GM12873 (cell line): ENCODE results near the gene PRR23A.

Experiments used
- TF ChIP-seq, protein P1 (sequence below): IDR thresholded peaks from 2 replicates; pipeline ENCODE4 v1.5.1; 2012; ENCODE audit warnings: low read depth, mild to moderate bottlenecking, moderate library complexity, low read length, control low read depth; ENCODE audit not compliant: insufficient read depth; ENCODE audit errors: missing control alignments

The PRR23A gene

GRCh38 chr3:139024968-139025367 is 18.9 kb upstream of the PRR23A start:
- TF ChIP-seq, protein P1, sequence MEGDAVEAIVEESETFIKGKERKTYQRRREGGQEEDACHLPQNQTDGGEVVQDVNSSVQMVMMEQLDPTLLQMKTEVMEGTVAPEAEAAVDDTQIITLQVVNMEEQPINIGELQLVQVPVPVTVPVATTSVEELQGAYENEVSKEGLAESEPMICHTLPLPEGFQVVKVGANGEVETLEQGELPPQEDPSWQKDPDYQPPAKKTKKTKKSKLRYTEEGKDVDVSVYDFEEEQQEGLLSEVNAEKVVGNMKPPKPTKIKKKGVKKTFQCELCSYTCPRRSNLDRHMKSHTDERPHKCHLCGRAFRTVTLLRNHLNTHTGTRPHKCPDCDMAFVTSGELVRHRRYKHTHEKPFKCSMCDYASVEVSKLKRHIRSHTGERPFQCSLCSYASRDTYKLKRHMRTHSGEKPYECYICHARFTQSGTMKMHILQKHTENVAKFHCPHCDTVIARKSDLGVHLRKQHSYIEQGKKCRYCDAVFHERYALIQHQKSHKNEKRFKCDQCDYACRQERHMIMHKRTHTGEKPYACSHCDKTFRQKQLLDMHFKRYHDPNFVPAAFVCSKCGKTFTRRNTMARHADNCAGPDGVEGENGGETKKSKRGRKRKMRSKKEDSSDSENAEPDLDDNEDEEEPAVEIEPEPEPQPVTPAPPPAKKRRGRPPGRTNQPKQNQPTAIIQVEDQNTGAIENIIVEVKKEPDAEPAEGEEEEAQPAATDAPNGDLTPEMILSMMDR = no peak

GRCh38 chr3:139020868-139021234 is 14.8 kb upstream of the PRR23A start, which contains the start of gene PRR23B:
Gene PRR23B, minus strand, starts transcription at chr3:139020926. Its CDS starts 265 bp downstream, at chr3:139020661.
- TF ChIP-seq, protein P1 = no peak

DNA sequence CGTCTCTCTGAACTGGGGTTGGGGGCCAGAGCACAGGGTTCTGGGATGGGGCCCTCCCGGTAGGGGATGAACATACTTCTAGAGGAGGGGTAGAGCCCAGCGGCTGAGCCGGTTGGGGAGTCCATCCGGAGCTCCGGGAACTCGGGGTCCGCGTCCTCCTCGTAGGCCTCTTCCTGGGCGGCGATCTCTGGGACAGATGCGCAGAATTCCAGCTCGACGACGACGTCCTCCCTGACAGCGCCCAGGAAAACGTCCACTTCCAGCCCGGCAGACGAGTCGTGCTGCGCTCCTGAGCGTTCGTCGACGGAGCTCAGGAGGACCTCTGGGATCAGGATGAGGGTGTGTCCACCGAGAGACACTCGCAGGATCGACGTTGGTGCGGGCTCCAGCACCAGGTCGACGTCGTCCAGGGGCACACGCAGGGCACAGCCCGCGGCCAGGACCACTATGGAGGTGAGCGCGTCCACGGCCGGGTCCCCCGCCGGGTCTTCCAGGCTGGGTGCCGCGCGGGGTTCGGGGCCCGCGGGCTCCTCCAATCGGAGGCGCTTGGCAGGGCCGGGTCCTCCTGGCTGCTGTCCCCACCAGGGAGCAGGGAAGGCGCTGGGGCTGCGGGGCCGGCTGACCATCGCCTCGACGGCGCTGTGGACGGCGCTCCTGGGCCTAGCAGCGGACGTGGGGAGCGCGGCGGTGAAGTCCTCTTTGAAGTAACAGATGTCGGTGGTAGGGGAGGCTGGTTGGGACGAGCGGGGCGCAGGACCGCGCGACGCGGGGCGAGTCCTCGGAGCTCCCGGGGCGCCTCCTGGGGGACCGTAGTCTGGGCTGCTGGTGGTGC is 14.2 kb upstream of the PRR23A start:
- TF ChIP-seq, protein P1 = no peak

- TF ChIP-seq, protein P1 = no peak
Measured at GRCh38 chr3:139016430-139017048, 10.5 kb upstream of the PRR23A start.

- TF ChIP-seq, protein P1 = no peak
Measured at GRCh38 chr3:139005356-139005993, 593 bp downstream of the PRR23A start.

DNA sequence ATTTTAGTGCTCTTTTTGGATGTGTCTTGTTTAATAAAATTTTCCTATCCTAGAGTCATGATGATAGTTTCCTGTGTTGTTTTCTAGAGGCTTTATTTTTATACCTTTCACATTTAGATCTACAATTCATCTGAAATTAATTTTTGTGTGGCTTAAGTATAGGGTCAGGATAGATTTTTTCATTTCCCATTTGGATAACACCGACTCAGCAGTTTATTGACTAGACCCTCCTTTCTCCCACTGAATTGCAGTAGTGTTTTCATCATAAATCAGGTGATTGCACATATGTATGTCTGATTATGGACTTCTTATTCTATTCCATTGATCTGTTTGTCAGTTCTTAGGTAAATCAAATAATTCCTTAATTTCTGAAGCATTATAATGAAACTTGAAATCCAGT is 10.4 kb downstream of the PRR23A start:
- TF ChIP-seq, protein P1 = no peak

- TF ChIP-seq, protein P1 = no peak
Measured at GRCh38 chr3:138987181-138987580, 18.9 kb downstream of the PRR23A start.
